GM10847 (cell line): ENCODE data around the gene MEX3C.

ENCODE experiments used
- POLR2A ChIP-seq: IDR thresholded peaks from 2 replicates; pipeline ENCODE4 v1.6.1; 2011; ENCODE audit not compliant: insufficient read length; ENCODE audit errors: extremely low read depth

Gene MEX3C

GRCh38 chr18:51170664-51171063 lies 26.8 kb downstream of the MEX3C start:
- no peak for TF ChIP-seq POLR2A

GRCh38 chr18:51169731-51170130 lies 27.8 kb downstream of the MEX3C start:
- TF ChIP-seq POLR2A = no peak

- no peak for TF ChIP-seq POLR2A
These were observed 28.4 kb downstream of the MEX3C start for GRCh38 chr18:51168960-51169662.

GRCh38 chr18:51168026-51168742 lies 29.3 kb downstream of the MEX3C start:
- no peak for TF ChIP-seq POLR2A

GRCh38 chr18:51165296-51165695 lies 32.2 kb downstream of the MEX3C start:
- TF ChIP-seq POLR2A = no peak

GRCh38 chr18:51164761-51165281 lies 32.7 kb downstream of the MEX3C start:
- no peak for TF ChIP-seq POLR2A

GRCh38 chr18:51164342-51164741 lies 33.1 kb downstream of the MEX3C start:
- no peak for TF ChIP-seq POLR2A

GRCh38 chr18:51163543-51163942 lies 33.9 kb downstream of the MEX3C start:
- no peak for TF ChIP-seq POLR2A

GRCh38 chr18:51162617-51163016 lies 34.9 kb downstream of the MEX3C start:
- no peak for TF ChIP-seq POLR2A

- TF ChIP-seq POLR2A = no peak
These were observed 36.8 kb downstream of the MEX3C start for GRCh38 chr18:51160646-51161045.

GRCh38 chr18:51157215-51157614 lies 40.3 kb downstream of the MEX3C start:
- TF ChIP-seq POLR2A = no peak

- no peak for TF ChIP-seq POLR2A
These were observed 42.9 kb downstream of the MEX3C start for GRCh38 chr18:51154431-51155063.

GRCh38 chr18:51153659-51154371 lies 43.7 kb downstream of the MEX3C start:
- TF ChIP-seq POLR2A = no peak

- TF ChIP-seq POLR2A = no peak
These were observed 45.6 kb downstream of the MEX3C start for GRCh38 chr18:51151568-51152511.
